Common myeloid progenitor, CD34-positive (primary cell): ENCODE measurements around the gene SGMS1.
A peak's percentile ranks its signal among the peaks of the same experiment; 100 is the strongest.

Experiments used
- CTCF ChIA-PET: fragments of 350-600 bp; sonication (Branson Sonifier 250); formaldehyde crosslinking; loops from one replicate; lab custom pipeline; 2021; ENCODE audit warnings: antibody characterized with exemption; lab: Charles Lee
- POLR2A ChIA-PET: fragments of 350-600 bp; sonication (Branson Sonifier 250); formaldehyde crosslinking; loops from one replicate; lab custom pipeline; 2021; ENCODE audit warnings: antibody characterized with exemption; lab: Charles Lee
- DNase-seq, 3 donors: peaks; one replicate each; pipeline versions ENCODE4 v3.0.0 to v3.0.0-alpha.2; 2013
- H3K27ac ChIP-seq, 2 experiments: 1 replicate in 1 of 2; 2 replicates in 1 of 2; pipeline ENCODE4 v1.7.0; 2013; ENCODE audit warnings: inconsistent platforms in 2 of 2, low read length in 2 of 2, mild to moderate bottlenecking in 2 of 2, low read depth in 1 of 2, moderate library complexity in 1 of 2; ENCODE audit not compliant: severe bottlenecking in 2 of 2, insufficient read depth in 1 of 2, poor library complexity in 1 of 2
- H3K27me3 ChIP-seq, 5 experiments: replicated peaks in 2 of 5; 1 replicate in 3 of 5; 2 replicates in 2 of 5; pipeline versions ENCODE4 v1.6.1 to v1.7.0; 2013; ENCODE audit warnings: low read length in 4 of 5, mild to moderate bottlenecking in 2 of 5, moderate library complexity in 2 of 5, inconsistent platforms in 1 of 5; ENCODE audit not compliant: insufficient read depth in 5 of 5, control insufficient read depth in 4 of 5
- H3K36me3 ChIP-seq, 4 experiments: 1 replicate in 2 of 4; 2 replicates in 2 of 4; pipeline versions ENCODE4 v1.6.1 to v1.7.0; 2013; ENCODE audit warnings: low read length in 3 of 4, control low read depth in 1 of 4, mild to moderate bottlenecking in 1 of 4; ENCODE audit not compliant: control insufficient read depth in 4 of 4, insufficient read depth in 4 of 4
- H3K4me1 ChIP-seq, 4 experiments: 1 replicate in 3 of 4; 2 replicates in 1 of 4; pipeline versions ENCODE4 v1.6.1 to v1.7.1; 2013; ENCODE audit warnings: low read length in 3 of 4, mild to moderate bottlenecking in 3 of 4, control low read depth in 1 of 4, inconsistent platforms in 1 of 4, moderate library complexity in 1 of 4; ENCODE audit not compliant: control insufficient read depth in 4 of 4, insufficient read depth in 4 of 4; ENCODE audit errors: control extremely low read depth in 1 of 4
- H3K4me3 ChIP-seq, 7 experiments: 1 replicate in 4 of 7; 2 replicates in 3 of 7; pipeline versions ENCODE4 v1.5.1 to v1.7.0; 2013; ENCODE audit warnings: mild to moderate bottlenecking in 7 of 7, low read length in 6 of 7, moderate library complexity in 6 of 7, inconsistent platforms in 2 of 7, low read depth in 2 of 7, control low read depth in 1 of 7; ENCODE audit not compliant: insufficient read depth in 4 of 7, control insufficient read depth in 1 of 7; ENCODE audit errors: extremely low read depth in 1 of 7
- H3K9me3 ChIP-seq, 5 experiments: 1 replicate in 4 of 5; 2 replicates in 1 of 5; pipeline versions ENCODE4 v1.6.1 to v1.7.1; 2013; ENCODE audit warnings: low read length in 4 of 5, mild to moderate bottlenecking in 2 of 5, inconsistent platforms in 1 of 5, low read depth in 1 of 5, moderate library complexity in 1 of 5; ENCODE audit not compliant: control insufficient read depth in 4 of 5, insufficient read depth in 2 of 5; ENCODE audit errors: control extremely low read depth in 1 of 5
- WGBS: methylation state at CpG from one replicate; pipeline ENCODE4 v1.1.5; 2013; ENCODE audit not compliant: insufficient coverage; 5-methylcytosine and 5-hydroxymethylcytosine counted together

The SGMS1 gene

DNA sequence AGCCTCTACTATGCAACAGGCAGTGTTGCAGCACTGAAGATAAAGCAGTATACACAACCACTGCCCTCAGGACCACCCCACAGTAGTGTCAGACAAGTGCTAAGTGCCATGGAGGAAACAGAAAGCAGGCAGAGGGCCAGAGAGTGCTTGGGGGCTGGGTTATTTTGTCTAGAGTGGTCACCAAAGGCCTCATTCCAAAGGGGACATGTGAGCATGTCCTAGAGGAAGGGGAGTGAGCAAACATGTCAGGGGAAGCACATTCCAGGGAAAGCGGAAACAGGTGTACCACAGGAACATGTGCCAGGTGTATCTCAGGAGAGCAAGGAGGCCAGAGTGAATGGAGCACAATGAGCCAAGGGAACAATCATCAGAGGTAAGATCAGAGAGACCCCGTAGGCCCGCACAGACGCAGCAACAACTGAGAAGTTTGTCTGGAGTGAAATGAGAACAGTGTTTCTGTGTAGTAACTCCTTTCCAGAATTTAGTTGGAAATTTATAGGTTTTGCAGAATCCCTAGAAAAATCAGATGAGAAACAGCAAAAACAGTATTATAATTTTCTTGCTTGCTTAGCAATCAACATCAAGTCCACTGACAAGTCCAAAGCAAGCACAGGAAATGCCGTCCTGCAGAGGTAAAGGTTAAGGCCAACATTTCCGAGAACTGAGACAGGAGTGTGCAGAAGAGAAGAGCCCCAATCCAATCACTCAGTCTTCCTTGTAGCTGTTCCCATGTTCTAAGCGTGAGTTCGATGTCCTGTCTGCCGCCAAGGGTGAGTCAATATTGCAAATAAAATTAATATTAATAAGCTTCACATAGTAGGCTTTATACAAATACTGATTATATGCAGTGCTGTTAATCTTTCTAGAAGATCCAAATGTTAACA, 67.3 kb downstream of the SGMS1 start:
- no peaks in the 10 kb centered on the region for H3K27me3 ChIP-seq
- 96% methylated on average over 6 of the region's 9 CpGs for WGBS
- ChIA-PET POLR2A (no interaction called here), CTCF (interaction anchor here (1.2 to 1.4 kb wide), 2 partner anchors 13 to 65 kb away, joined by 3 read pairs; no protein-coding TSS in a partner anchor)
- no peaks in the 10 kb centered on the region for H3K9me3 ChIP-seq
- peak overlapping the region in 1 of 2 experiments; percentile 7 for H3K27ac ChIP-seq
- H3K4me1 ChIP-seq = no peaks in the 10 kb centered on the region
- DNase-seq = no peak
- no peak overlapping the region for H3K4me3 ChIP-seq
- H3K36me3 ChIP-seq = peaks cover 0 to 2% (median 0%) of the 10 kb centered on the region in 4 experiments

- WGBS = no CpG with 5 or more reads among the region's 3 CpGs
Measured at GRCh38 chr10:50554995-50555568, 68.7 kb downstream of the SGMS1 start.

GRCh38 chr10:50554376-50554994, 69.3 kb downstream of the SGMS1 start:
- no peak for DNase-seq
- CTCF ChIA-PET = interaction anchor here (2.0 kb wide), 1 partner anchor 99 kb away, joined by 5 read pairs; no protein-coding TSS in a partner anchor
- no peaks in the 10 kb centered on the region for H3K4me1 ChIP-seq
- POLR2A ChIA-PET = no interaction called here
- H3K36me3 ChIP-seq = peaks cover 0 to 2% (median 0%) of the 10 kb centered on the region in 4 experiments
- H3K9me3 ChIP-seq = no peaks in the 10 kb centered on the region
- 100% methylated on average over 2 of the region's 4 CpGs for WGBS
- H3K27ac ChIP-seq = peak overlapping the region in 1 of 2 experiments; percentile 36
- no peaks in the 10 kb centered on the region for H3K27me3 ChIP-seq
- no peak overlapping the region for H3K4me3 ChIP-seq

More at GRCh38 chr10:50554995-50555568, 68.7 kb downstream of the SGMS1 start:
- peak overlapping the region in 1 of 2 experiments; percentile 36 for H3K27ac ChIP-seq
- CTCF ChIA-PET = interaction anchor here (1.0 to 2.0 kb wide), 3 partner anchors 14 to 98 kb away, joined by 3 to 5 read pairs (median 3); no protein-coding TSS in a partner anchor
- H3K27me3 ChIP-seq = no peaks in the 10 kb centered on the region
- H3K4me1 ChIP-seq = no peaks in the 10 kb centered on the region
- no peaks in the 10 kb centered on the region for H3K9me3 ChIP-seq
- peak in 2 of 3 donors; percentile 13 to 45 for DNase-seq
- POLR2A ChIA-PET = no interaction called here
- no peak overlapping the region for H3K4me3 ChIP-seq
- H3K36me3 ChIP-seq = peaks cover 0 to 2% (median 0%) of the 10 kb centered on the region in 4 experiments

DNA sequence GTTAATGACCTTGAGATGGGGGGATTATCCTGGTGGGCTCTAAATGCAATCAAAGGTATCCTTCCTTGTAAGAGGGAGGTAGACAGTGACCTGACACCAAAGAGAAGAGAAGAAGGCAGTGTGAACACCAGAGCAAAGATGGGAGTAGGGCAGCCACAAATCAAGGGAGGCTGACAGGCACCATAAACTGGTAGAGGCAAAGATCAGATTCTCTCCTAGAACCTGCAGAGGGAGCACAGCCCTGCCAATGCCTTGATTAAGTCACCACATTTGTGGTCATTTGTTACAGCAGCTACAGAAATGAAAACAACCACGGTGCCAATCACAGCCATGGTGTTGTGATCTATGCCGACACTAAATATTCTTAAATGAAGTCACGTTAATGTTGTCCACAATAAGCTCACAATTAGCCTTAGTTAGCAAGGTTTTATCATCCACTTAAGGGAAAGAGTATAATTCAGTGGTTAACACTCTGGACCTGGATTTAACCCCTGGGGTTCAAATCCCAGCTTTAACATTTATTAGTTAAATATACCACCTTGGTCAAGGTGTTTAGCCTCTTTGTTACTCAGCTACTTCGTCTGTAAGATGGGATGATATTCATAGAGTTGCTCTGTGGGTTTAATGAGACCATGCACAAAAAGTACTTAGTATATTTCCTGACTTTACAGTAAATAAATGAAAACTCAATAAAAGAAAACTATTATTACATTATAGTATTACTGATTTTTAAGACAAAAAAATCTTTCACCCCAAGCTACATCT, 70.8 kb downstream of the SGMS1 start:
- CTCF ChIA-PET = interaction anchor here (0.7 to 2.0 kb wide), 10 partner anchors 18 to 271 kb away, joined by 3 to 5 read pairs (median 3); no protein-coding TSS in a partner anchor
- DNase-seq = peak in 2 of 3 donors; percentile 53 to 64

GRCh38 chr10:50552308-50552707, 71.4 kb downstream of the SGMS1 start:
- Histone ChIP-seq H3K4me1 (no peaks in the 10 kb centered on the region), H3K4me3 (no peak overlapping the region), H3K36me3 (peaks cover 0 to 2% (median 0%) of the 10 kb centered on the region in 4 experiments), H3K27ac (no peak overlapping the region), H3K27me3 (no peaks in the 10 kb centered on the region), H3K9me3 (peaks cover 0 to 3% (median 0%) of the 10 kb centered on the region in 5 experiments)
- POLR2A ChIA-PET = no interaction called here
- 100% methylated on average over 3 of the region's 4 CpGs for WGBS
- no peak for DNase-seq
- CTCF ChIA-PET = interaction anchor here (1.4 to 1.7 kb wide), 2 partner anchors 18 to 184 kb away, joined by 3 to 4 read pairs; no protein-coding TSS in a partner anchor

More for the DNA sequence above, 70.8 kb downstream of the SGMS1 start:
- Histone ChIP-seq H3K4me3 (no peak overlapping the region), H3K36me3 (peaks cover 0 to 2% (median 0%) of the 10 kb centered on the region in 4 experiments), H3K9me3 (peaks cover 0 to 3% (median 0%) of the 10 kb centered on the region in 5 experiments), H3K4me1 (no peaks in the 10 kb centered on the region), H3K27ac (no peak overlapping the region), H3K27me3 (no peaks in the 10 kb centered on the region)
- POLR2A ChIA-PET = no interaction called here
- 76% methylated on average over 3 of the region's 4 CpGs for WGBS

DNA sequence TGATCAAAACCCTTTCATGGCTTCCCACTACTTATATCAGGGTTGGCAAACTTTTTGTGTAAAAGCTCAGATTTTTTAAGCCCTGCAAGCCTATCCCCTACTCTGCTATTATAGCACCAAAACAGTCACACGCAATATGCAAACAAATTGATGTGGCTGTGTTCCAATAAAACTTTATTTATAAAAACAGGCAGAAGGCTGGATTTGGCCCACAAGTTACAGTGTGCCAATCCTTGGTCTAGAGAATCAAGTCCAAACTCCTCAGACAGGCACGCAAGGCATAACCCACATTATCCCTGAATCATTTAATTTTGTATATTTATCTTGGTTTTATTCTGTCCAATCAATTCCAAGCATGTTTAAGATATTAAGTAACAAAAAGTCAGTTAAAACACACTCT, 71.9 kb downstream of the SGMS1 start:
- H3K27ac ChIP-seq = no peak overlapping the region
- POLR2A ChIA-PET = no interaction called here
- DNase-seq = no peak
- H3K9me3 ChIP-seq = peaks cover 0 to 6% (median 0%) of the 10 kb centered on the region in 5 experiments
- H3K36me3 ChIP-seq = peaks cover 0 to 2% (median 0%) of the 10 kb centered on the region in 4 experiments
- H3K4me3 ChIP-seq = no peak overlapping the region
- WGBS = no CpG with 5 or more reads among the region's 2 CpGs
- no peaks in the 10 kb centered on the region for H3K4me1 ChIP-seq
- CTCF ChIA-PET = no interaction called here
- H3K27me3 ChIP-seq = no peaks in the 10 kb centered on the region
